Bronchial epithelial cell (primary cell): Measurements from ENCODE around the gene CCDC60. TPM values are rescaled to one million over a fixed set of nuclear protein-coding genes. Genes with fewer than 3 reads are reported as not detected.

Experiments
- DNase-seq: peaks from one replicate; pipeline ENCODE4 v3.0.0-alpha.2; 2010; ENCODE audit warnings: low read depth
- FAIRE-seq: peaks from 2 replicates; lab custom pipeline; 2011; peaks lifted over from hg19 to GRCh38; lab: Jason Lieb, UNC
- H3K27me3 ChIP-seq: 2 replicates; pipeline ENCODE4 v1.5.1; 2011; ENCODE audit warnings: low read length; ENCODE audit not compliant: control insufficient read depth, insufficient read depth
- H3K36me3 ChIP-seq: 2 replicates; pipeline ENCODE4 v1.5.1; 2011; ENCODE audit warnings: low read length; ENCODE audit not compliant: control insufficient read depth, insufficient read depth
- H3K4me3 ChIP-seq: 2 replicates; pipeline ENCODE4 v1.5.1; 2011; ENCODE audit warnings: mild to moderate bottlenecking, low read depth, low read length, control low read depth
- CTCF ChIP-seq: IDR thresholded peaks from 2 replicates; pipeline ENCODE4 v1.5.1; 2011; ENCODE audit warnings: mild to moderate bottlenecking, moderate library complexity, low read length, control low read depth, inconsistent platforms; ENCODE audit not compliant: insufficient read depth, severe bottlenecking
- total RNA-seq: library from RNA; depleted of rRNA; stranded (reverse); fragments of >200 nt; gene quantifications from 2 replicates; pipeline ENCODE4 v1.2.1, GENCODE V29; 2014

The CCDC60 gene
- total RNA-seq, 1 donor from 2014 or later: 0.26 TPM

GRCh38 chr12:119378903-119379302 is 44.4 kb downstream of the CCDC60 start:
- DNase-seq (no peak), FAIRE-seq (no peak)
- H3K4me3 ChIP-seq: no peak overlapping the region
- H3K36me3 ChIP-seq: no peaks in the 10 kb centered on the region
- TF ChIP-seq CTCF: no peak
- no peaks in the 10 kb centered on the region for H3K27me3 ChIP-seq

GRCh38 chr12:119381471-119382235 is 47.1 kb downstream of the CCDC60 start:
- DNase-seq (no peak), FAIRE-seq (no peak)
- no peak for TF ChIP-seq CTCF

GRCh38 chr12:119383206-119383605 is 48.7 kb downstream of the CCDC60 start:
- no peaks in the 10 kb centered on the region for H3K27me3 ChIP-seq
- no peaks in the 10 kb centered on the region for H3K36me3 ChIP-seq
- TF ChIP-seq CTCF: no peak
- FAIRE-seq (no peak), DNase-seq (no peak)
- H3K4me3 ChIP-seq: no peak overlapping the region

More at GRCh38 chr12:119381471-119382235, 47.1 kb downstream of the CCDC60 start:
- Histone ChIP-seq H3K27me3 (no peaks in the 10 kb centered on the region), H3K4me3 (no peak overlapping the region), H3K36me3 (no peaks in the 10 kb centered on the region)

- FAIRE-seq (no peak), DNase-seq (no peak)
- no peak for TF ChIP-seq CTCF
- H3K27me3 ChIP-seq: no peaks in the 10 kb centered on the region
- no peak overlapping the region for H3K4me3 ChIP-seq
- H3K36me3 ChIP-seq: no peaks in the 10 kb centered on the region
Measured at GRCh38 chr12:119384340-119384739, 49.8 kb downstream of the CCDC60 start.

- DNase-seq (no peak), FAIRE-seq (no peak)
- H3K4me3 ChIP-seq: no peak overlapping the region
- H3K36me3 ChIP-seq: no peaks in the 10 kb centered on the region
- H3K27me3 ChIP-seq: no peaks in the 10 kb centered on the region
- no peak for TF ChIP-seq CTCF
Measured at GRCh38 chr12:119385659-119386058, 51.1 kb downstream of the CCDC60 start.

- Histone ChIP-seq H3K27me3 (no peaks in the 10 kb centered on the region), H3K4me3 (no peak overlapping the region), H3K36me3 (no peaks in the 10 kb centered on the region)
- TF ChIP-seq CTCF: no peak
- FAIRE-seq (no peak), DNase-seq (no peak)
Measured at GRCh38 chr12:119389687-119390086, 55.2 kb downstream of the CCDC60 start.
